PC-3 (cell line): ENCODE measurements around the gene FIBCD1. TPM values are rescaled to one million over a fixed set of nuclear protein-coding genes. Genes with fewer than 3 reads are reported as not detected.

Experiments
- ATAC-seq: fragments of 200-7000 bp; cut with Tn5 transposase; 2 replicates; pipeline ENCODE4 v1.9.1; 2020; ENCODE audit warnings: mild to moderate bottlenecking, moderate library complexity
- BruUV-seq: library from RNA; stranded (reverse); fragments of 400-500 nt; replicated peaks from 2 replicates; lab custom pipeline; 2021; lab: Mats Ljungman, UMichigan
- CTCF ChIA-PET: fragments of 300-600 bp; sonication (Branson Sonifier 250); formaldehyde crosslinking; loops from one replicate; lab custom pipeline; 2022; ENCODE audit warnings: antibody characterized with exemption; lab: Charles Lee
- POLR2A ChIA-PET: fragments of 300-600 bp; sonication (Branson Sonifier 250); formaldehyde crosslinking; loops from one replicate; lab custom pipeline; 2022; ENCODE audit warnings: antibody characterized with exemption; ENCODE audit not compliant: unreplicated experiment; lab: Charles Lee
- DNase-seq: peaks from one replicate; pipeline ENCODE4 v3.0.0-alpha.2; 2015
- H2AFZ ChIP-seq: fragments of 300-600 bp; sonication (generic); 2 replicates; pipeline ENCODE4 v1.6.0; 2016; ENCODE audit warnings: antibody characterized with exemption, low read length
- H3F3A ChIP-seq: fragments of 300-600 bp; sonication (generic); one replicate; pipeline ENCODE4 v1.6.0; 2017; ENCODE audit warnings: antibody characterized with exemption, low read length, control low read depth, mild to moderate bottlenecking; ENCODE audit not compliant: unreplicated experiment
- H3K27ac ChIP-seq: fragments of 300-600 bp; sonication (generic); 2 replicates; pipeline ENCODE4 v1.5.1; 2016; ENCODE audit warnings: mild to moderate bottlenecking, low read length
- H3K27me3 ChIP-seq: fragments of 300-600 bp; sonication (generic); 2 replicates; pipeline ENCODE4 v1.6.1; 2016; ENCODE audit warnings: low read length, mixed read lengths
- H3K36me3 ChIP-seq: fragments of 300-600 bp; sonication (generic); 2 replicates; pipeline ENCODE4 v1.6.1; 2016; ENCODE audit warnings: low read depth, mixed run types, low read length, mixed read lengths
- H3K4me1 ChIP-seq: fragments of 300-600 bp; sonication (generic); 2 replicates; pipeline ENCODE4 v1.5.1; 2016; ENCODE audit warnings: low read length; ENCODE audit not compliant: insufficient read depth
- H3K4me2 ChIP-seq: fragments of 300-600 bp; sonication (generic); 2 replicates; pipeline ENCODE4 v1.6.0; 2016; ENCODE audit warnings: low read length
- H3K4me3 ChIP-seq: fragments of 300-600 bp; sonication (generic); 2 replicates; pipeline ENCODE4 v1.5.1; 2016; ENCODE audit warnings: mild to moderate bottlenecking, low read length, mixed read lengths
- H3K79me2 ChIP-seq: fragments of 300-600 bp; sonication (generic); 2 replicates; pipeline ENCODE4 v1.6.1; 2017; ENCODE audit warnings: low read length, mixed read lengths
- H3K9ac ChIP-seq: fragments of 300-600 bp; sonication (generic); 2 replicates; pipeline ENCODE4 v1.6.0; 2016; ENCODE audit warnings: mild to moderate bottlenecking, low read length
- H3K9me2 ChIP-seq: fragments of 300-600 bp; sonication (generic); replicated peaks from 2 replicates; pipeline ENCODE4 v1.6.1; 2016; ENCODE audit warnings: mixed run types, low read length, mixed read lengths
- H3K9me3 ChIP-seq: fragments of 300-600 bp; sonication (generic); 2 replicates; pipeline ENCODE4 v1.6.1; 2016; ENCODE audit warnings: low read length, mixed read lengths
- H4K20me1 ChIP-seq: fragments of 300-600 bp; sonication (generic); 2 replicates; pipeline ENCODE4 v1.6.1; 2016; ENCODE audit warnings: low read length, mixed read lengths
- CTCF ChIP-seq: fragments of 300-600 bp; sonication (generic); conservative IDR thresholded peaks from 2 replicates; pipeline ENCODE4 v1.5.1; 2017; ENCODE audit warnings: antibody characterized with exemption, low read depth, mild to moderate bottlenecking, low read length
- EZH2 ChIP-seq: fragments of 300-600 bp; sonication (generic); IDR thresholded peaks from one replicate; pipeline ENCODE4 v1.6.1; 2017; ENCODE audit warnings: antibody characterized with exemption, mild to moderate bottlenecking, low read length; ENCODE audit not compliant: unreplicated experiment
- EZH2phosphoT487 ChIP-seq: fragments of 300-600 bp; sonication (generic); IDR thresholded peaks from 2 replicates; pipeline ENCODE4 v1.6.1; 2018; ENCODE audit warnings: mild to moderate bottlenecking, antibody characterized with exemption, low read length, borderline replicate concordance
- intact Hi-C: fragments of 100-400 bp; cut with micrococcal nuclease; formaldehyde crosslinking; loops from 2 replicates; pipeline ENCODE4 v1.9.0; 2023
- total RNA-seq: library from RNA; depleted of rRNA; stranded (reverse); fragments of >200 nt; gene quantifications from 2 replicates; pipeline ENCODE4 v1.2.3, GENCODE V29; 2014

The FIBCD1 gene
- total RNA-seq, 1 experiment from 2014 or later = 8.9 TPM

- Histone ChIP-seq H3F3A (no peaks in the 10 kb centered on the region), H4K20me1 (no peaks in the 10 kb centered on the region), H3K9ac (no peak overlapping the region), H3K27ac (no peak overlapping the region), H2AFZ (no peak overlapping the region), H3K27me3 (no peaks in the 10 kb centered on the region), H3K79me2 (no peaks in the 10 kb centered on the region), H3K9me3 (no peaks in the 10 kb centered on the region), H3K4me2 (no peak overlapping the region), H3K4me1 (no peaks in the 10 kb centered on the region), H3K9me2 (no peaks in the 10 kb centered on the region), H3K4me3 (no peak overlapping the region), H3K36me3 (no peaks in the 10 kb centered on the region)
- ChIA-PET POLR2A (no interaction called here), CTCF (no interaction called here)
- no TSS peak for BruUV-seq
- intact Hi-C loops = no loop called here
- no peak for DNase-seq
- TF ChIP-seq EZH2phosphoT487 (no peak), CTCF (no peak), EZH2 (no peak)
- no peak for ATAC-seq
These were observed 38.1 kb downstream of the FIBCD1 start for GRCh38 chr9:130900701-130901497.

- no peaks in the 10 kb centered on the region for H3K27me3 ChIP-seq
- BruUV-seq = no TSS peak
- ATAC-seq (no peak), DNase-seq (no peak)
- H3K36me3 ChIP-seq = no peaks in the 10 kb centered on the region
- ChIA-PET CTCF (no interaction called here), POLR2A (no interaction called here)
- H3K4me3 ChIP-seq = no peak overlapping the region
- no peak overlapping the region for H3K27ac ChIP-seq
- no peaks in the 10 kb centered on the region for H3K4me1 ChIP-seq
- no peaks in the 10 kb centered on the region for H4K20me1 ChIP-seq
- TF ChIP-seq EZH2phosphoT487 (no peak), CTCF (no peak), EZH2 (no peak)
- H3K9ac ChIP-seq = no peak overlapping the region
- H3K9me3 ChIP-seq = no peaks in the 10 kb centered on the region
- intact Hi-C loops = loop anchor here (5.0 kb wide), 1 partner anchor 33 kb away; no protein-coding TSS in a partner anchor
- no peak overlapping the region for H3K4me2 ChIP-seq
- no peaks in the 10 kb centered on the region for H3K79me2 ChIP-seq
- no peak overlapping the region for H2AFZ ChIP-seq
- H3F3A ChIP-seq = no peaks in the 10 kb centered on the region
- H3K9me2 ChIP-seq = no peaks in the 10 kb centered on the region
These were observed 39.8 kb downstream of the FIBCD1 start for GRCh38 chr9:130899051-130899748.

- H3F3A ChIP-seq = no peaks in the 10 kb centered on the region
- TF ChIP-seq EZH2phosphoT487 (no peak), EZH2 (no peak), CTCF (no peak)
- no peak overlapping the region for H3K4me3 ChIP-seq
- intact Hi-C loops = loop anchor here (5.0 kb wide), 1 partner anchor 34 kb away; no protein-coding TSS in a partner anchor
- H3K4me1 ChIP-seq = no peaks in the 10 kb centered on the region
- ATAC-seq (no peak), DNase-seq (no peak)
- ChIA-PET POLR2A (no interaction called here), CTCF (no interaction called here)
- no peak overlapping the region for H3K4me2 ChIP-seq
- H3K79me2 ChIP-seq = no peaks in the 10 kb centered on the region
- no peaks in the 10 kb centered on the region for H4K20me1 ChIP-seq
- no TSS peak for BruUV-seq
- no peak overlapping the region for H2AFZ ChIP-seq
- H3K27me3 ChIP-seq = no peaks in the 10 kb centered on the region
- no peaks in the 10 kb centered on the region for H3K36me3 ChIP-seq
- no peak overlapping the region for H3K27ac ChIP-seq
- no peak overlapping the region for H3K9ac ChIP-seq
- no peaks in the 10 kb centered on the region for H3K9me2 ChIP-seq
- H3K9me3 ChIP-seq = no peaks in the 10 kb centered on the region
These were observed 40.5 kb downstream of the FIBCD1 start for GRCh38 chr9:130898552-130898852.
